Erythroblast (primary cell): ENCODE data around the gene PSMD12.

Source experiments
- GATA1 ChIP-seq: IDR thresholded peaks from 2 replicates; pipeline ENCODE4 v1.6.1; 2011; ENCODE audit warnings: low read depth, mild to moderate bottlenecking, control low read depth, low read length, moderate library complexity
- POLR2A ChIP-seq: IDR thresholded peaks from 2 replicates; pipeline ENCODE4 v1.6.1; 2011; ENCODE audit warnings: mild to moderate bottlenecking, low read length

DNA sequence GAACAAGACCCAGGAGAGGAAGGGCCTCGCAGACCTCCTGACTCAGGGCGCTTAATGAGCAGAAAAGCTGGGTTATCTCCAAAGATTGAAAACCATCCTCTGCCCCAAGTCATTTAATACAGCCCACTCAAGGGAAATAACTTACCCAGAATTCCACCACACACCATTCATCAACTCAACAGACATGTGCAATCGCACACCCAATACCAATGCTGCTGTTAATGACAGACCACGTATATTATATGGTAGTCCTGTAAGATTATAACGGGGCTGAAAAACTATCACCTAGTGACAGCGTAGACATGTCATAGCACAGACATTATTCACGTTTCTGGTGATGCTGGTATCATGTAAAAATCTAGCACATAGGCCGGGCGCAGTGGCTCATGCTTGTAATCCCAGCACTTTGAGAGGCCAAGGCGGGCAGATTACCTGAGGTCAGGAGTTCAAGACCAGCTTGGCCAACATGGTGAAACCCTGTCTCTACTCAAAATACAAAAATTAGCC lies 68.9 kb downstream of the PSMD12 start:
- TF ChIP-seq POLR2A (no peak), GATA1 (no peak)
